CD4-positive, alpha-beta T cell (primary cell): ENCODE data around the gene PDHA1. TPM values are rescaled to one million over a fixed set of nuclear protein-coding genes. Genes with fewer than 3 reads are reported as not detected.

Experiments
- ATAC-seq: fragments of 200-7000 bp; cut with Tn5 transposase; one replicate; pipeline ENCODE4 v1.10.0; 2022; ENCODE audit warnings: mild to moderate bottlenecking; ENCODE audit not compliant: poor library complexity
- CTCF ChIA-PET: fragments of 350-600 bp; sonication (Branson Sonifier 250); formaldehyde crosslinking; loops from one replicate; lab custom pipeline; 2021; ENCODE audit warnings: antibody characterized with exemption, inconsistent platforms; lab: Charles Lee
- POLR2A ChIA-PET: fragments of 350-600 bp; sonication (Branson Sonifier 250); formaldehyde crosslinking; loops from one replicate; lab custom pipeline; 2021; ENCODE audit warnings: antibody characterized with exemption, inconsistent platforms; lab: Charles Lee
- DNase-seq, 14 experiments: peaks; one replicate each; pipeline ENCODE4 v3.0.0-alpha.2; 2013 to 2020; ENCODE audit warnings: mixed read lengths in 2 of 14
- H3K27ac ChIP-seq, 2 donors: one replicate each; pipeline versions ENCODE4 v1.5.1 to v1.7.0; 2013; ENCODE audit warnings: low read length in 2 of 2, low read depth in 1 of 2, mild to moderate bottlenecking in 1 of 2
- H3K27me3 ChIP-seq, 2 experiments: 1 replicate in 1 of 2; 2 replicates in 1 of 2; pipeline versions ENCODE4 v1.6.1 to v1.7.0; 2013; ENCODE audit warnings: low read length in 2 of 2, control low read depth in 1 of 2, mild to moderate bottlenecking in 1 of 2, moderate library complexity in 1 of 2; ENCODE audit not compliant: insufficient read depth in 2 of 2, control insufficient read depth in 1 of 2
- H3K36me3 ChIP-seq: one replicate; pipeline ENCODE4 v1.6.1; 2013; ENCODE audit warnings: low read length, control low read depth; ENCODE audit not compliant: insufficient read depth
- H3K4me1 ChIP-seq: one replicate; pipeline ENCODE4 v1.6.1; 2013; ENCODE audit warnings: low read length, control low read depth; ENCODE audit not compliant: insufficient read depth
- H3K4me3 ChIP-seq: one replicate; pipeline ENCODE4 v1.5.1; 2013; ENCODE audit warnings: mild to moderate bottlenecking, low read length, moderate library complexity
- H3K9me3 ChIP-seq, 2 experiments: 1 replicate in 1 of 2; 2 replicates in 1 of 2; pipeline versions ENCODE4 v1.6.1 to v1.7.0; 2013; ENCODE audit warnings: low read length in 2 of 2, mild to moderate bottlenecking in 2 of 2, control low read depth in 1 of 2, moderate library complexity in 1 of 2; ENCODE audit not compliant: control insufficient read depth in 1 of 2, insufficient read depth in 1 of 2
- H3K27ac Mint-ChIP-seq: one replicate; pipeline ENCODE4 v1.8.0; 2020; ENCODE audit warnings: mixed read lengths
- H3K27me3 Mint-ChIP-seq: one replicate; pipeline ENCODE4 v1.8.0; 2021; ENCODE audit warnings: mixed read lengths
- H3K36me3 Mint-ChIP-seq: one replicate; pipeline ENCODE4 v1.8.0; 2021; ENCODE audit warnings: low read depth, mixed read lengths
- H3K4me1 Mint-ChIP-seq: one replicate; pipeline ENCODE4 v1.8.0; 2021; ENCODE audit warnings: low read depth, mixed read lengths
- H3K4me3 Mint-ChIP-seq: one replicate; pipeline ENCODE4 v1.8.0; 2020; ENCODE audit warnings: mild to moderate bottlenecking, mixed read lengths
- H3K9me3 Mint-ChIP-seq: one replicate; pipeline ENCODE4 v1.8.0; 2020; ENCODE audit warnings: mixed read lengths
- CTCF ChIP-seq: fragments of 200-600 bp; IDR thresholded peaks from one replicate; pipeline ENCODE4 v1.8.0; 2022; ENCODE audit warnings: antibody characterized with exemption, mild to moderate bottlenecking
- intact Hi-C, 2 experiments: fragments of 100-400 bp; cut with DNase I in 1 of 2; cut with micrococcal nuclease in 1 of 2; formaldehyde crosslinking; loops; one replicate each; pipeline versions ENCODE4 v1.15.1 to v1.9.0; 2023 to 2025; cut with DNase I, micrococcal nuclease
- total RNA-seq, 174 experiments: library from RNA in 2 of 174; stranded (reverse) in 2 of 174; gene quantifications; one replicate each; pipeline ENCODE4 v1.2.3 and lab custom pipeline; 2021 to 2026

The PDHA1 gene
- total RNA-seq, 2 experiments from 2014 or later = 95.8 to 99.0 TPM

- Histone ChIP-seq H3K9me3 (no peaks in the 10 kb centered on the region), H3K27me3 (no peaks in the 10 kb centered on the region), H3K36me3 (no peaks in the 10 kb centered on the region), H3K27ac (no peak overlapping the region), H3K4me1 (no peaks in the 10 kb centered on the region), H3K4me3 (no peak overlapping the region)
- Mint-ChIP-seq H3K27me3 (no peaks in the 10 kb centered on the region), H3K9me3 (no peaks in the 10 kb centered on the region), H3K36me3 (no peaks in the 10 kb centered on the region), H3K4me3 (no peak overlapping the region), H3K4me1 (no peaks in the 10 kb centered on the region), H3K27ac (no peak overlapping the region)
- ChIA-PET POLR2A (no interaction called here), CTCF (no interaction called here)
- DNase-seq (no peak), ATAC-seq (no peak)
- no peak for TF ChIP-seq CTCF
- intact Hi-C loops = no loop called here
Measured at GRCh38 chrX:19388741-19389140, 45.0 kb downstream of the PDHA1 start.

GRCh38 chrX:19389227-19389845, 45.6 kb downstream of the PDHA1 start:
- ChIA-PET POLR2A (no interaction called here), CTCF (no interaction called here)
- H3K4me3 Mint-ChIP-seq = no peak overlapping the region
- H3K27ac ChIP-seq = no peak overlapping the region
- no peaks in the 10 kb centered on the region for H3K27me3 ChIP-seq
- ATAC-seq (no peak), DNase-seq (no peak)
- H3K4me1 ChIP-seq = no peaks in the 10 kb centered on the region
- no peaks in the 10 kb centered on the region for H3K36me3 ChIP-seq
- H3K4me1 Mint-ChIP-seq = no peaks in the 10 kb centered on the region
- TF ChIP-seq CTCF = no peak
- intact Hi-C loops = no loop called here
- no peaks in the 10 kb centered on the region for H3K36me3 Mint-ChIP-seq
- no peaks in the 10 kb centered on the region for H3K27me3 Mint-ChIP-seq
- no peak overlapping the region for H3K27ac Mint-ChIP-seq
- no peaks in the 10 kb centered on the region for H3K9me3 ChIP-seq
- no peak overlapping the region for H3K4me3 ChIP-seq
- no peaks in the 10 kb centered on the region for H3K9me3 Mint-ChIP-seq

- H3K27ac ChIP-seq = no peak overlapping the region
- TF ChIP-seq CTCF = no peak
- ChIA-PET POLR2A (no interaction called here), CTCF (no interaction called here)
- no peaks in the 10 kb centered on the region for H3K9me3 ChIP-seq
- no peak for DNase-seq
- H3K4me3 ChIP-seq = no peak overlapping the region
- H3K27me3 ChIP-seq = no peaks in the 10 kb centered on the region
- Mint-ChIP-seq H3K36me3 (no peaks in the 10 kb centered on the region), H3K4me3 (no peak overlapping the region), H3K4me1 (no peaks in the 10 kb centered on the region), H3K9me3 (no peaks in the 10 kb centered on the region), H3K27ac (no peak overlapping the region), H3K27me3 (no peaks in the 10 kb centered on the region)
- no peak for ATAC-seq
- intact Hi-C loops = no loop called here
- no peaks in the 10 kb centered on the region for H3K4me1 ChIP-seq
- H3K36me3 ChIP-seq = no peaks in the 10 kb centered on the region
Measured at GRCh38 chrX:19392078-19392477, 48.4 kb downstream of the PDHA1 start.
